WTC11 (cell line): ENCODE data around the gene STX8. TPM values are rescaled to one million over a fixed set of nuclear protein-coding genes. Genes with fewer than 3 reads are reported as not detected.

Experiments used
- ATAC-seq: fragments of 200-7000 bp; cut with Tn5 transposase; 2 replicates; pipeline ENCODE4 v1.10.0; 2021; ENCODE audit warnings: mild to moderate bottlenecking, moderate library complexity
- CTCF ChIA-PET: fragments of 300-600 bp; sonication (Branson Sonifier 250); formaldehyde crosslinking; loops from one replicate; lab custom pipeline; 2021; ENCODE audit warnings: antibody characterized with exemption; lab: Charles Lee
- POLR2A ChIA-PET: fragments of 350-600 bp; sonication (Branson Sonifier 250); formaldehyde crosslinking; loops from one replicate; lab custom pipeline; 2021; ENCODE audit warnings: antibody characterized with exemption; lab: Charles Lee
- DNase-seq: peaks from one replicate; pipeline ENCODE4 v3.0.0; 2021; ENCODE audit warnings: low spot score
- H3K27ac Mint-ChIP-seq: 2 replicates; pipeline ENCODE4 v1.8.0; 2021; ENCODE audit warnings: mixed read lengths
- H3K27me3 Mint-ChIP-seq: 2 replicates; pipeline ENCODE4 v1.8.0; 2021; ENCODE audit warnings: low read depth, mild to moderate bottlenecking, moderate library complexity, mixed read lengths
- H3K36me3 Mint-ChIP-seq: 2 replicates; pipeline ENCODE4 v1.8.0; 2021; ENCODE audit warnings: mixed read lengths
- H3K4me1 Mint-ChIP-seq: 2 replicates; pipeline ENCODE4 v1.8.0; 2022; ENCODE audit warnings: mixed read lengths
- H3K4me3 Mint-ChIP-seq: 2 replicates; pipeline ENCODE4 v1.8.0; 2021; ENCODE audit warnings: mild to moderate bottlenecking, moderate library complexity, mixed read lengths
- H3K9me3 Mint-ChIP-seq: 2 replicates; pipeline ENCODE4 v1.8.0; 2021; ENCODE audit warnings: mixed read lengths
- ARID4B ChIP-seq: sonication (generic); formaldehyde crosslinking; IDR thresholded peaks from 2 replicates; pipeline ENCODE4 v1.8.0; 2023; ENCODE audit warnings: missing genetic modification reagents, mild to moderate bottlenecking, borderline replicate concordance
- CBFB ChIP-seq: sonication (generic); formaldehyde crosslinking; IDR thresholded peaks from 2 replicates; pipeline ENCODE4 v1.8.1; 2022; ENCODE audit warnings: mild to moderate bottlenecking, low read depth, missing genetic modification reagents
- E2F1 ChIP-seq: sonication (generic); formaldehyde crosslinking; IDR thresholded peaks from 2 replicates; pipeline ENCODE4 v1.8.0; 2022; ENCODE audit warnings: mild to moderate bottlenecking, missing genetic modification reagents
- E2F4 ChIP-seq: sonication (generic); formaldehyde crosslinking; IDR thresholded peaks from 2 replicates; pipeline ENCODE4 v1.8.1; 2022; ENCODE audit warnings: low read depth, mild to moderate bottlenecking, moderate library complexity, missing genetic modification reagents, borderline replicate concordance
- ERG ChIP-seq: fragments of 250-450 bp; sonication (Bioruptor Pico); IDR thresholded peaks from 2 replicates; pipeline ENCODE4 v1.8.0; 2021; ENCODE audit warnings: mild to moderate bottlenecking
- FOXK1 ChIP-seq: sonication (generic); formaldehyde crosslinking; IDR thresholded peaks from 2 replicates; pipeline ENCODE4 v1.8.0; 2022; ENCODE audit warnings: mild to moderate bottlenecking, moderate library complexity, missing genetic modification reagents
- MAX ChIP-seq: sonication (generic); formaldehyde crosslinking; IDR thresholded peaks from 2 replicates; pipeline ENCODE4 v1.8.0; 2022; ENCODE audit warnings: mild to moderate bottlenecking, missing genetic modification reagents
- NR1H2 ChIP-seq: sonication (generic); formaldehyde crosslinking; IDR thresholded peaks from 2 replicates; pipeline ENCODE4 v1.9.0; 2021; ENCODE audit warnings: mild to moderate bottlenecking, moderate library complexity, missing genetic modification reagents
- NR2C2 ChIP-seq: sonication (generic); formaldehyde crosslinking; IDR thresholded peaks from 2 replicates; pipeline ENCODE4 v1.8.0; 2022; ENCODE audit warnings: mild to moderate bottlenecking, missing genetic modification reagents
- RORB ChIP-seq: fragments of 250-450 bp; sonication (Bioruptor Pico); IDR thresholded peaks from 2 replicates; pipeline ENCODE4 v1.9.0; 2021; ENCODE audit warnings: mild to moderate bottlenecking
- SMAD4 ChIP-seq: sonication (generic); formaldehyde crosslinking; IDR thresholded peaks from 2 replicates; pipeline ENCODE4 v1.8.0; 2022; ENCODE audit warnings: mild to moderate bottlenecking, missing genetic modification reagents
- TCF7 ChIP-seq: sonication (generic); formaldehyde crosslinking; IDR thresholded peaks from 2 replicates; pipeline ENCODE4 v1.8.0; 2022; ENCODE audit warnings: mild to moderate bottlenecking, low read depth, missing genetic modification reagents, moderate library complexity
- TEAD1 ChIP-seq: sonication (generic); formaldehyde crosslinking; IDR thresholded peaks from 2 replicates; pipeline ENCODE4 v1.8.0; 2022; ENCODE audit warnings: mild to moderate bottlenecking, missing genetic modification reagents
- TP53 ChIP-seq: sonication (generic); formaldehyde crosslinking; IDR thresholded peaks from 2 replicates; pipeline ENCODE4 v1.8.1; 2023; ENCODE audit warnings: mild to moderate bottlenecking, missing genetic modification reagents
- ZBTB21 ChIP-seq: sonication (generic); formaldehyde crosslinking; IDR thresholded peaks from 2 replicates; pipeline ENCODE4 v1.8.1; 2023; ENCODE audit warnings: mild to moderate bottlenecking, missing genetic modification reagents, borderline replicate concordance
- ZNF263 ChIP-seq: sonication (generic); formaldehyde crosslinking; IDR thresholded peaks from 2 replicates; pipeline ENCODE4 v1.8.1; 2022; ENCODE audit warnings: low read depth, mild to moderate bottlenecking, moderate library complexity, missing genetic modification reagents
- ZNF396 ChIP-seq: fragments of 250-450 bp; sonication (Bioruptor Pico); IDR thresholded peaks from 2 replicates; pipeline ENCODE4 v1.8.0; 2021; ENCODE audit warnings: mild to moderate bottlenecking, moderate library complexity, borderline replicate concordance
- total RNA-seq: library from RNA; stranded (reverse); gene quantifications from 3 replicates; pipeline ENCODE4 v1.2.3, GENCODE V29; 2021

STX8 gene
- total RNA-seq, 1 experiment from 2014 or later, result 39.9 TPM

GRCh38 chr17:9229160-9229825, 346.3 kb downstream of the STX8 start (continued):
- no peak for TF ChIP-seq ZNF396 (CRISPR knock-in tag)
- TF ChIP-seq ARID4B (CRISPR knock-in tag), result no peak

- Mint-ChIP-seq H3K27me3 (no peaks in the 10 kb centered on the region), H3K36me3 (no peaks in the 10 kb centered on the region), H3K9me3 (no peaks in the 10 kb centered on the region), H3K4me3 (no peak overlapping the region), H3K27ac (no peak overlapping the region), H3K4me1 (peaks cover 4% of the 10 kb centered on the region; the same call in 1 of the 2 replicates)
- DNase-seq, result no peak
- no peak for TF ChIP-seq ERG (CRISPR knock-in tag)
- no peak for TF ChIP-seq MAX (CRISPR knock-in tag)
- no peak for TF ChIP-seq TEAD1 (CRISPR knock-in tag)
- no peak for TF ChIP-seq ZNF396 (CRISPR knock-in tag)
- TF ChIP-seq TCF7, result no peak
- TF ChIP-seq ZBTB21 (CRISPR knock-in tag), result no peak
- TF ChIP-seq E2F4, result no peak
- no peak for TF ChIP-seq FOXK1 (CRISPR knock-in tag)
- no peak for TF ChIP-seq ZNF263 (CRISPR knock-in tag)
- no peak for TF ChIP-seq RORB
- TF ChIP-seq E2F1 (CRISPR knock-in tag), result no peak
- no peak for ATAC-seq
- CTCF ChIA-PET, result interaction anchor here (0.5 to 0.7 kb wide), 2 partner anchors 284 to 540 kb away, joined by 3 read pairs; no protein-coding TSS in a partner anchor
- POLR2A ChIA-PET, result no interaction called here
Observed at GRCh38 chr17:9228408-9229159, 347.0 kb downstream of the STX8 start.

GRCh38 chr17:9227819-9228407, 347.7 kb downstream of the STX8 start:
- no peaks in the 10 kb centered on the region for H3K9me3 Mint-ChIP-seq
- no peak for DNase-seq
- H3K4me3 Mint-ChIP-seq, result no peak overlapping the region
- no peaks in the 10 kb centered on the region for H3K36me3 Mint-ChIP-seq
- TF ChIP-seq NR1H2 (CRISPR knock-in tag) (no peak), NR2C2 (CRISPR knock-in tag) (no peak), RORB (no peak), CBFB (no peak), TP53 (CRISPR knock-in tag) (no peak), SMAD4 (CRISPR knock-in tag) (no peak)
- H3K27ac Mint-ChIP-seq, result no peak overlapping the region
- ATAC-seq, result no peak
- H3K27me3 Mint-ChIP-seq, result no peaks in the 10 kb centered on the region
- POLR2A ChIA-PET, result no interaction called here
- CTCF ChIA-PET, result interaction anchor here (0.5 to 0.7 kb wide), 2 partner anchors 285 to 540 kb away, joined by 3 read pairs; no protein-coding TSS in a partner anchor
- peaks cover 4% of the 10 kb centered on the region; the same call in 1 of the 2 replicates for H3K4me1 Mint-ChIP-seq
